ENCODE results near the gene TPCN1. TPM values are rescaled to one million over a fixed set of nuclear protein-coding genes. Genes with fewer than 3 reads are reported as not detected.

TPCN1 gene
- total RNA-seq, 1 experiment from 2014 or later = 18.4 TPM

GRCh38 chr12:113248842-113249435 lies 27.7 kb downstream of the TPCN1 start:
- Histone ChIP-seq H3K27me3 (no peaks in the 10 kb centered on the region), H3K36me3 (no peaks in the 10 kb centered on the region), H3K4me1 (peaks cover 53% of the 10 kb centered on the region), H3K27ac (peak overlapping the region; percentile 43), H3K4me3 (no peak overlapping the region), H3K9me3 (replicated peaks) (no peaks in the 10 kb centered on the region)
- peak; percentile 84 to 90 for DNase-seq

- Histone ChIP-seq H3K4me1 (peaks cover 46% of the 10 kb centered on the region), H3K4me3 (no peak overlapping the region), H3K9me3 (replicated peaks) (no peaks in the 10 kb centered on the region), H3K27ac (peak overlapping the region; percentile 43), H3K36me3 (0 out of 2 replicates have a peak, but pooled peaks cover 2% of the 10 kb centered on the region), H3K27me3 (no peaks in the 10 kb centered on the region)
- DNase-seq = no peak
Measured at GRCh38 chr12:113249546-113249945, 28.3 kb downstream of the TPCN1 start.

- no peak overlapping the region for H3K4me3 ChIP-seq
- H3K36me3 ChIP-seq = 0 out of 2 replicates have a peak, but pooled peaks cover 2% of the 10 kb centered on the region
- DNase-seq = no peak
- no peak overlapping the region for H3K27ac ChIP-seq
- no peaks in the 10 kb centered on the region for H3K27me3 ChIP-seq
- H3K4me1 ChIP-seq = peaks cover 41% of the 10 kb centered on the region
- H3K9me3 ChIP-seq (replicated peaks) = no peaks in the 10 kb centered on the region; the same call in 1 of the 2 replicates
Measured at GRCh38 chr12:113250045-113250444, 28.8 kb downstream of the TPCN1 start.

- H3K4me1 ChIP-seq = peaks cover 34% of the 10 kb centered on the region
- no peaks in the 10 kb centered on the region for H3K27me3 ChIP-seq
- H3K9me3 ChIP-seq (replicated peaks) = no peaks in the 10 kb centered on the region; the same call in 1 of the 2 replicates
- no peak for DNase-seq
- H3K36me3 ChIP-seq = 0 out of 2 replicates have a peak, but pooled peaks cover 2% of the 10 kb centered on the region
- H3K4me3 ChIP-seq = no peak overlapping the region
- no peak overlapping the region for H3K27ac ChIP-seq
Measured at GRCh38 chr12:113251404-113252070, 30.3 kb downstream of the TPCN1 start.

GRCh38 chr12:113252494-113252893 lies 31.2 kb downstream of the TPCN1 start:
- Histone ChIP-seq H3K9me3 (replicated peaks) (no peaks in the 10 kb centered on the region; the same call in 1 of the 2 replicates), H3K36me3 (0 out of 2 replicates have a peak, but pooled peaks cover 2% of the 10 kb centered on the region), H3K27me3 (no peaks in the 10 kb centered on the region), H3K4me1 (peaks cover 24% of the 10 kb centered on the region), H3K4me3 (no peak overlapping the region), H3K27ac (no peak overlapping the region)
- DNase-seq = no peak

- H3K27ac ChIP-seq = no peak overlapping the region
- no peak overlapping the region for H3K4me3 ChIP-seq
- H3K27me3 ChIP-seq = no peaks in the 10 kb centered on the region
- H3K4me1 ChIP-seq = peaks cover 12% of the 10 kb centered on the region
- H3K9me3 ChIP-seq (replicated peaks) = no peaks in the 10 kb centered on the region; the same call in 1 of the 2 replicates
- H3K36me3 ChIP-seq = 0 out of 2 replicates have a peak, but pooled peaks cover 2% of the 10 kb centered on the region
- no peak for DNase-seq
Measured at GRCh38 chr12:113253532-113254285, 32.4 kb downstream of the TPCN1 start.

- Histone ChIP-seq H3K4me3 (no peak overlapping the region), H3K36me3 (0 out of 2 replicates have a peak, but pooled peaks cover 2% of the 10 kb centered on the region), H3K27ac (no peak overlapping the region), H3K4me1 (peaks cover 10% of the 10 kb centered on the region), H3K9me3 (replicated peaks) (no peaks in the 10 kb centered on the region; the same call in 1 of the 2 replicates), H3K27me3 (no peaks in the 10 kb centered on the region)
- no peak for DNase-seq
Measured at GRCh38 chr12:113254298-113254697, 33.0 kb downstream of the TPCN1 start.

GRCh38 chr12:113257564-113257963 lies 36.3 kb downstream of the TPCN1 start:
- no peak for DNase-seq
- Histone ChIP-seq H3K27me3 (no peaks in the 10 kb centered on the region), H3K4me3 (no peak overlapping the region), H3K36me3 (0 out of 2 replicates have a peak, but pooled peaks cover 2% of the 10 kb centered on the region), H3K9me3 (replicated peaks) (no peaks in the 10 kb centered on the region; the same call in 1 of the 2 replicates), H3K27ac (no peak overlapping the region), H3K4me1 (peaks cover 17% of the 10 kb centered on the region)

- H3K27ac ChIP-seq = no peak overlapping the region
- H3K27me3 ChIP-seq = no peaks in the 10 kb centered on the region
- no peak overlapping the region for H3K4me3 ChIP-seq
- no peak for DNase-seq
- H3K4me1 ChIP-seq = peaks cover 17% of the 10 kb centered on the region
- no peaks in the 10 kb centered on the region for H3K36me3 ChIP-seq
- H3K9me3 ChIP-seq (replicated peaks) = no peaks in the 10 kb centered on the region; the same call in 1 of the 2 replicates
Measured at GRCh38 chr12:113260127-113260526, 38.9 kb downstream of the TPCN1 start.

- Histone ChIP-seq H3K4me3 (no peak overlapping the region), H3K36me3 (no peaks in the 10 kb centered on the region), H3K27ac (no peak overlapping the region), H3K9me3 (replicated peaks) (no peaks in the 10 kb centered on the region), H3K4me1 (peaks cover 17% of the 10 kb centered on the region), H3K27me3 (no peaks in the 10 kb centered on the region)
- no peak for DNase-seq
Measured at GRCh38 chr12:113260636-113261300, 39.5 kb downstream of the TPCN1 start.

GRCh38 chr12:113261847-113262470 lies 40.7 kb downstream of the TPCN1 start:
- Histone ChIP-seq H3K4me1 (peaks cover 17% of the 10 kb centered on the region), H3K4me3 (no peak overlapping the region), H3K27me3 (no peaks in the 10 kb centered on the region), H3K9me3 (replicated peaks) (no peaks in the 10 kb centered on the region), H3K27ac (no peak overlapping the region), H3K36me3 (no peaks in the 10 kb centered on the region)
- DNase-seq = no peak

GRCh38 chr12:113262710-113263109 lies 41.4 kb downstream of the TPCN1 start:
- H3K9me3 ChIP-seq (replicated peaks) = no peaks in the 10 kb centered on the region
- H3K27me3 ChIP-seq = no peaks in the 10 kb centered on the region
- peaks cover 17% of the 10 kb centered on the region for H3K4me1 ChIP-seq
- H3K27ac ChIP-seq = no peak overlapping the region
- no peak for DNase-seq
- no peaks in the 10 kb centered on the region for H3K36me3 ChIP-seq
- no peak overlapping the region for H3K4me3 ChIP-seq

GRCh38 chr12:113263431-113263963 lies 42.2 kb downstream of the TPCN1 start:
- DNase-seq = no peak

More at GRCh38 chr12:113263431-113263963, 42.2 kb downstream of the TPCN1 start:
- Histone ChIP-seq H3K27ac (no peak overlapping the region), H3K9me3 (replicated peaks) (no peaks in the 10 kb centered on the region), H3K4me1 (peaks cover 17% of the 10 kb centered on the region), H3K27me3 (no peaks in the 10 kb centered on the region), H3K4me3 (no peak overlapping the region), H3K36me3 (no peaks in the 10 kb centered on the region)

Data from SJCRH30 (cell line).